ENCODE measurements around the gene PM20D2. TPM values are rescaled to one million over a fixed set of nuclear protein-coding genes. Genes with fewer than 3 reads are reported as not detected.

Gene PM20D2
- total RNA-seq, 2 experiments from 2014 or later: 22.5 to 24.5 TPM

- no peaks in the 10 kb centered on the region for H3K36me3 Mint-ChIP-seq (ENCODE audit: low read depth)
- ChIA-PET POLR2A (no interaction called here), CTCF (no interaction called here)
- DNase-seq (no peak), ATAC-seq (no peak)
- H3K27ac Mint-ChIP-seq: no peak overlapping the region
- H3K9me3 Mint-ChIP-seq (ENCODE audit: insufficient read depth): no peaks in the 10 kb centered on the region
- H3K27me3 Mint-ChIP-seq (ENCODE audit: low read depth): peaks cover 15% of the 10 kb centered on the region
- H3K4me1 Mint-ChIP-seq (ENCODE audit: low read depth): no peaks in the 10 kb centered on the region
- H3K4me3 Mint-ChIP-seq: no peak overlapping the region
These were observed 62.7 kb downstream of the PM20D2 start for GRCh38 chr6:89208551-89208950.

- ATAC-seq: no peak
- no peaks in the 10 kb centered on the region for H3K36me3 Mint-ChIP-seq (ENCODE audit: low read depth)
- no peak overlapping the region for H3K27ac Mint-ChIP-seq
- CTCF ChIA-PET: no interaction called here
- H3K27me3 Mint-ChIP-seq (ENCODE audit: low read depth): peaks cover 21% of the 10 kb centered on the region
- H3K4me1 Mint-ChIP-seq (ENCODE audit: low read depth): no peaks in the 10 kb centered on the region
- no peak overlapping the region for H3K4me3 Mint-ChIP-seq
- no peaks in the 10 kb centered on the region for H3K9me3 Mint-ChIP-seq (ENCODE audit: insufficient read depth)
- POLR2A ChIA-PET: no interaction called here
- DNase-seq: no peak
These were observed 63.6 kb downstream of the PM20D2 start for GRCh38 chr6:89209457-89209856.

GRCh38 chr6:89212472-89212871, 66.6 kb downstream of the PM20D2 start:
- DNase-seq (no peak), ATAC-seq (no peak)
- no peaks in the 10 kb centered on the region for H3K36me3 Mint-ChIP-seq (ENCODE audit: low read depth)
- H3K4me1 Mint-ChIP-seq (ENCODE audit: low read depth): no peaks in the 10 kb centered on the region
- H3K9me3 Mint-ChIP-seq (ENCODE audit: insufficient read depth): no peaks in the 10 kb centered on the region
- H3K27ac Mint-ChIP-seq: no peak overlapping the region
- POLR2A ChIA-PET: no interaction called here
- peaks cover 35% of the 10 kb centered on the region for H3K27me3 Mint-ChIP-seq (ENCODE audit: low read depth)
- CTCF ChIA-PET: no interaction called here
- H3K4me3 Mint-ChIP-seq: no peak overlapping the region

GRCh38 chr6:89214197-89214596, 68.3 kb downstream of the PM20D2 start:
- ATAC-seq: no peak
- DNase-seq: no peak
- POLR2A ChIA-PET: no interaction called here
- Mint-ChIP-seq H3K4me3 (no peak overlapping the region), H3K36me3 (ENCODE audit: low read depth) (no peaks in the 10 kb centered on the region), H3K9me3 (ENCODE audit: insufficient read depth) (no peaks in the 10 kb centered on the region), H3K27ac (no peak overlapping the region), H3K4me1 (ENCODE audit: low read depth) (no peaks in the 10 kb centered on the region), H3K27me3 (ENCODE audit: low read depth) (peaks cover 40% of the 10 kb centered on the region)
- CTCF ChIA-PET: no interaction called here

Other genes starting within 250 kb of the PM20D2 start
- gene RNGTT, start 182.4 kb upstream of the PM20D2 start, total RNA-seq: 10 to 100 TPM; 20.4 to 23.5 TPM
- gene PNRC1, start 65.3 kb upstream of the PM20D2 start, total RNA-seq: 10 to 100 TPM; 89.2 to 90.8 TPM
- gene SRSF12, start 28.0 kb upstream of the PM20D2 start, total RNA-seq: not detected
- gene GABRR1, start 71.3 kb downstream of the PM20D2 start, total RNA-seq: not detected
- under 1 TPM; 0.18 to 0.42 TPM for gene GABRR2, start 169.2 kb downstream of the PM20D2 start, total RNA-seq
- 10 to 100 TPM; 30.1 to 30.3 TPM for gene UBE2J1, start 206.7 kb downstream of the PM20D2 start, total RNA-seq